Stimulated activated CD4-positive, alpha-beta T cell treated with anti-CD3 and anti-CD28 coated beads, TNF-alpha, amount 100 ng/mL, for 24 hours (primary cell): ENCODE results near the gene RUNX1.
A peak's percentile ranks its signal among the peaks of the same experiment; 100 is the strongest.

Source experiments
- DNase-seq, 3 experiments: peaks; one replicate each; pipeline ENCODE4 v3.0.0-alpha.2; 2020; ENCODE audit warnings: low read depth in 3 of 3

The RUNX1 gene

GRCh38 chr21:34992736-34993398 is 56.2 kb downstream of the RUNX1 start:
- no peak for DNase-seq

DNA sequence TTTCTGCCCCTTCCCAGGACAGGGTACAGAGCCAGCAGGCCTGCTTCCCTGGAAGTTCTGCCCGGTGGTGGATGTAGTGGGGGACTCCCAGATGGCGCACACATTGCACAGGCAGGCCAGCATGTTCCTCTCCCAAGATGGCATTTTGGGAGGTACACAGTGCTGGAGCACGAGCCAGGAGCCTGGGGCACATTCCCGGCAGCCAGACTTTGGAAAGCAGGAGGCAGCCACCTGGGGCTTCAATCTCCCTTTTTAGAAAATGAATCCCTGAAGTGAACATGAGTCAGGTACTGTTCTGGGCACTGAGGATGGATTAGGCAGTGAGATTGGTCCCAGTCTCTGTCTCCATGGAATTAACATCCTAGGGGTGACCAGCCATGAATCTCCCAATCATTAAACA is 56.9 kb downstream of the RUNX1 start:
- DNase-seq, result no peak

GRCh38 chr21:34991366-34991957 is 57.6 kb downstream of the RUNX1 start:
- no peak for DNase-seq

- no peak for DNase-seq
Measured at GRCh38 chr21:34990842-34991241, 58.3 kb downstream of the RUNX1 start.

DNA sequence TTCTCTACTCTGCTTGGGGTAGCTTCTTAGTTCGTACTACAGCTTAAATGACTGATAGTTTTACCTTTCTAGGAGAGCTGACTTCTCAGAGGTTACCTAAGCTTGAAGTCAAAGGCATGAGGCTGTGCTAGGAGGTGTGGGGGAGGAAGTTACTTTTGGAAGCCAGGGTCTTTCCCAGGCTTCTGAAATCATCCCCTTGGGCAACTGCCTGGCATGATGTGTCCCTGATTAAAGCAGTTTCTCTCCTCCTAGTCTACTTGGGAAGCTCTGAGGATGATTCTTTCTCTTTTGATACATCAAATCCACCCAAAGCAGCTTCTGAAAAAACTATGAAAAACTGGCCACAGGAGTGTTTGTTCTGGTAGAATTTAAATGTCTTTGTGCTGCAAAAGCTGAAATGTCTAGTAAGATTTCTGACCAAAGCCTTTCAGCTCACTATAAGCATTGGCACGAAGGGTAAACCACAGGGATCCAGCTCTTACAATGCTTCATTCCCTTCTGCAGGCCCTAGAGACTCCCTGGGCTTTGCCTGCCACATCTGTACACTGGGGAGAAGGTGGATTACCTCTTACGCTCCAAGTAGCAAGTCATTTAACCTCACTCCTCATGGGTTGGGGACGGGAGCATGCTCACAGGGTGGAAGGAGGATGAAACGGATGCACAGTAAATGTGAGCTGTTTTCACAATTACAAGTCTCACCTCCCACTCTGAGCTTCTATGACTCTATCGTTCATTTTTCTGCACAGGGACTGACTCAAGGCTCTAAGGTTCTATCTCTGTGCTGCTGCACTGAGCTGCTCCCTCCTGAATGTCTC is 59.6 kb downstream of the RUNX1 start:
- peak; percentile 48 to 63 (median 60) for DNase-seq

DNA sequence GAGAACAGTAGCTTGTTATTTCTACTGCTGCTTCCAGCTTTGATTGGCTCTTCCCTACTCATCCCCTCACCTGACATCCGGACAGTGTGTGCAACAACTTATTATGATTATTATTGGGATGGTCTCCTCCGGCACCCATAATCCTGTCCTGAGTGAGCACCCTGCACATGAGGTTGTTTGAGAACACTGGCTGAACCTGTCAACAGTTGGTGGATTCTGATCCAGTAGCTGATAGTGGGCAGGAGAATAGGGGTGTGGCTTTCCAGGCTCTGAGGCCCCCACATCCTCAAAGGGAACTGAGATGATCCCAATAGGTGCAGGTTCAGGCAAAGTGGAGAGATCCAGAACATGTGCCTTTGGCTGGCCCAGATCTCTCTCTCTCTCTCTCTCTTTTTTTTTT is 60.5 kb downstream of the RUNX1 start:
- no peak for DNase-seq

DNA sequence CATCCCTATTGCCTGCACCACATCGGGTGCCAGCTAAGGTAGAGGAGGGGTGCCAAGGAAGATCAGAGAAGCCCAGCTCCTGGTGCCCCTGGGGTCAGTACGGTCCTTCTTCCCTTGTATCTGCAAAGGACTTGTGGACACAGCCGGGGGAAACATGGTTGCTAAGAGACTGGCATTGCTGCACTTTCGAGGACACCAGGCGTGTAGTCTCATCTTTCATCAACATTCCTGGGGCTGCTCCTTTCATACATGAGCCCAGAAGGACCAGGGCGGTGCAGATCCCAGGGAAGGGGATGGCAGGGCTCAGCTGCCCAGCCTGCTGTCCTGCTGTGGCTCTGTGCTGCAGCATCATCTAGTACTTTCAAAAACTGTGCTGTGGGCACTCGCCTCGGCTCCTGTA is 61.0 kb downstream of the RUNX1 start:
- no peak for DNase-seq

DNA sequence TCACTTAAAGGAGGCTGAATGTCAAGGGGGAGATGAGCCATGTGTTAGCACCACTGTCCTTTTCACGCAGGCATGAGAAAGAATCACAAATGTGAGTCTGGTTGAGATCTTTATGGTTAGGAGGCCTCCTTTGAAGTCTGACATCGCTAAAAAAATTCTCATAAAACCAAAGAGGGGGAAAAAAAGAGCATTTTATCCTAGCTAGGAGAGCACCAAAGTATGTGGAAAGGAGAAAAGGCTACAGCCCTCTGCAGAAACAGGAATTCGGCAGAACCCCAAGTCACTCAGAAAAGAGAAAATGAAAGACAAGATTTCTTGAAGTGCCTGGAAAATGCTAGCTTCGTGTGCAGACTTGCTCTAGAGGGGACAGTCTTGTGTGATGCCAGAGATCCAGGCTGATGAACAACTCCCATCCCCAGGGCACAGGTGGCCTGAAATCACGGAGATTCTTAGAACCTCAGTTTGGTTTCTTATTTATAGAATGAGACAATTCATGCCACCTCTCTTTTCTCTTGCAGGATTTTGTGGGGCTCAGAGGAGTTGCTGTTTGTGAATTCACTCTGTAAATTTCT is 61.5 kb downstream of the RUNX1 start:
- no peak for DNase-seq

DNA sequence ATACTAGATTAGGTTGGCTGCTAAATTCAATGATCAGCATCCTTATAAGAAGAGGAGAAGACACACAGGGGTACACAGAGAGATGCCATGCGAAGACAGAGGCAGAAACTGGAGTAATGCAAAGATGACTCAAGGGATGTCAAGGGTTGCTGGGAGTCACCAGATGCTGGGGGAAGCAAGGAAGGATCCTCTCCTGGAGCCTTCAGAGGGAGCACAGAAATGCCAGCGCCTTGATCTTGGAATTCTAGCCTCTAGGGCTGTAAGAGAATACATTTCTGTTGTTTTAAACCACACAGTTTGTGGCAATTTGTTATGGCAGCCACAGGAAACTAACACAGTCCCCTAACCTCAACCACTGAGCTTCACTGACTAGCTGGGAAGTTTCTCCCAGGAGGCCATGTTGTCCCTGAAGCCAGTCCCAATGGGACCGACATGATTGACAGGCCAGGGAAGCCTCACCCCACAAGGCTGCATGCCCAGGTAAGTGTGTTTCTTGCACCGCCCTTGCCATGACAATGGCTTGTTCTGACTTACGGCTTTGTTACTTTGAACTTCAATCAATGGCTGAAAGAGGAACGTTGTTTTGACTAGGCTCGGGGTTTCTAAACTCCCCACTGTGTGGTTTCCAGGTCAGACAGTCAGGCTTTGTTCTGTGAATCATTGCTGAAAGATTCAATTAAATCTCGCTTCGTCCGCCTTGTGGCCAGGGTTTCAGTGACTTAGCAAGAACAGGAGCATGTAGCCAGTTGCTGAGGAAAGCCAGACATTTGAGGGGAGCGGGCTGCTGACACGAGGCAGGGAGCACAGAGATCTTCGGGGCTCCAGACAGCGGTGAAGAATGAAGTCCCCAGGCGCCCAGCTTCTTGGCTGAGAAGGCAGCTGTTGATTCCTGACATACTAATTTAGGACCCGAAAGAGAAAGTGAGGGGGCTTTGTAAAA is 62.3 kb downstream of the RUNX1 start:
- DNase-seq, result peak; percentile 40 to 74 (median 73)

DNA sequence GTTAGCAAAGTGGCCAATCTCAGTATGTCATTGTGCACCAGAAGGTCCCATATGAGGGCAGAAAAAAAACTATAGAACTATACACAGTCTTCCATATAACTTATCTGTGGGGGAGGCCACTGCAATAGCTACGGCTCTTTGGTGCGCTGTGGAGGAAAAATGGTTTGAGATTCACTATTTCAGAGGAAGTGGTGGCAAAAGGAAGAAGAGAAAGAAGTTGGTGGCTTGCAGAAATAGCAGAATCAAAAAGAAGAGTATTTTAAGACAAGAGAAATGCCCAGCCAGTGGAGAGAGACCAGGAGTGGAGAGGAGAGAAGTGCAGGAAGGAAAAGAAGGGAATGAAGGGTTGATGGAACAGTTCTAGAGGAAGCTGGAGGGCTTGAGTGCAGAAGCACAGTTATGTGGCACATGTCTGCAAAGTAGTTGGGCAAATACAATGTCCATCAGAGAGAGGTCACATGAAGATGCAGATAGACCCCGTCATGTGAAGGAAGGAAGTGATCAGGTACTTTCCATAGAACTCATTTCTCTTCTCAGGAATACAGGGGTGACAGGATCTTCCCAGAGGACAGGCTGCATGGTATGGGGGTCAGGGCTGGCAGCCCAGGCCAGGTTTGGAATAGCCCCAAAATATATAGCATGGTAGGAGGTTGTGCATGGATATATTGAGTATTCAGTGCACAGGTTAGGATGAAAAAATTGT is 64.6 kb downstream of the RUNX1 start:
- DNase-seq, result no peak

GRCh38 chr21:34983680-34984086 is 65.4 kb downstream of the RUNX1 start:
- peak in 2 of 3 experiments; percentile 43 to 72 for DNase-seq

GRCh38 chr21:34981791-34982190 is 67.3 kb downstream of the RUNX1 start:
- DNase-seq, result no peak

- DNase-seq, result no peak
Measured at GRCh38 chr21:34980423-34981115, 68.5 kb downstream of the RUNX1 start.

DNA sequence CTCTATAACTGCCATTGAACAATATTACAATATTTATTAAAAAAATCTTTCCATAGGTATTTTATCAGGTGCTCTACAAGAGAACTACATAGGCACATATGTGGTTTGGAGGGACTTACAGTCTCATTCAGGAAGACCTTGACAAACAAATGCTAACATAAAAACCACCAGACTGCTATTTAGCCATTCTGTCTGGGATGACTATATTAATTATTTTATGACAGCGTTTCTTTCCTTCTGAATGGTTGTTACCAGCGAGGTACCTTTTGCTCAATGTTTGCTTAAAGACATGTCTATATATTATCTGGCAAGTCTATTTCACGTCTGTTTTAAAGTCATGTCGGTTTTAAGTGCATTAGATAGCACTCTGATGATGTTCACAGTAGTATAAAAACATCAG is 69.7 kb downstream of the RUNX1 start:
- DNase-seq, result no peak

GRCh38 chr21:34977333-34977732 is 71.8 kb downstream of the RUNX1 start:
- no peak for DNase-seq

DNA sequence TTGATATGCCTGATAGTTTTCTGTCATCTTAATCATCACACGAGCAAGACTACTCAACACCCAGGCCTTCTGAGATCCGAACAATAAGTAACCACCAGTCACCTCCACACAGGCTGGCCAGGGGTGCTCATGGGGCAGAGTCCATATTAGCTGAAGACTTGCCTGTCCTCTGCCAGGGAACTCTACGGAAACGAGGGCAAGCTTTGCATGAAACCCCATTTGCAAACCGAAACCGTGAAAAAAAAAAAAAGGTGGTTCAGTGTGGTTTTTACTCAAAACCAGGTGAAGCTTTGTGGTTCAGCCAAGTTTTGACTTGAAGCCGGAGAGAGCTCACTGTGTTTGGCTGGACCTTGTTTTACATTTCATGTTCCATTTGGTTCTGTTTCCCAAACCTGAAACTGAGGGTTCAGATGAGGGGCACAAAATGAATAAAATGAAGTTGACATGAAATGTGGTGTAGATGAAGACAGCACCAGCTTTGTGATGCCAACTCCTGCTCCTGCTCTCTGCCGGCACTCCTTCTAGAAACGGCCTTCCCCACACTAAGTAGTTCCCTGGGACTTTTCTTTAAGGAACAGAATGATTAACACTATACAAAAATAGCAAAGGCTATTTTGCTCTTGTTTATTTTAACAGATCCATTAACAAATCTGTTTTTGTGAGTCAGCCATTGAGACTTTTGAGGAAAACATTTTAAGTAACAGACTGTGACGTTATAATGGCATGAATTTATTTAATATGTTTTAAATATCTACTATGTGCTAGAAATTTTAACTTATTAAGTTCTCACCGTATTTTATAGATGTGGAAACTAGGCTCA is 74.7 kb downstream of the RUNX1 start:
- DNase-seq, result no peak

- DNase-seq, result no peak
Measured at GRCh38 chr21:34973685-34974084, 75.4 kb downstream of the RUNX1 start.

- DNase-seq, result no peak
Measured at GRCh38 chr21:34971656-34972055, 77.4 kb downstream of the RUNX1 start.

DNA sequence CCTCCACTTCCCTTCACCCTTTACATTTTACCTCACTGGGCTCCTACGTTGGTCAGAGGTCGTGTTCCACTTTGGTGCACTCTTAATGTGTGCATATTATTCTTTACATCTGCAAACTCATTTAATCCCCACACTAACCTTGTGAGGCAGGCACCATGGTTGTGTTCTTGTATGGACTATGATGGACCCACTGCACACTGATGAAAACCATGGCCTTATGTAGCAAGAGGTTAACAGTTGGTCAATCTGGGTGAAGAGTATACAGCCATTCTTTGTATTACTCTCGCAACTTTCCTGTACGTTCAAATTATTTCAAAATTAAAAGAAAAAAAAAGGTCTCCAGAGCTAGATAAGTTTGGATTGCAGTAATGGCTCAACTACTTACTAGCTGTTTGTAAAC is 78.5 kb downstream of the RUNX1 start:
- no peak for DNase-seq

DNA sequence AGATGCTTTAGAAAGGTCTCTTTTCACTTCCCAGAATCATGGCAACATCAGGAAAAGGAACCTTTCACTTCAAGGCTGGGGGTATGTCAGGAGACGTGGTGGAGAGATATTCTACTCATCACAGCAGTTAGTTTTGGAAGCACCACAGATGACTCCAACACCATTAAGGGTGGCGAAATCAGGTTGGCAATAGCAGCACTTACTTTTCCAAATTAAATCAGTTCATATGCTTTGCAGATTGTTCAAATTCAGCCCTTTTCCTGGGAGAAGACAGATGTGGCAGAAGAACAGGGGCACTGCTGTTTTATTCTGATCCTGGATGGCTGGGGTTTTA is 79.0 kb downstream of the RUNX1 start:
- no peak for DNase-seq
